ENCODE results near the gene RABGAP1.

DNA sequence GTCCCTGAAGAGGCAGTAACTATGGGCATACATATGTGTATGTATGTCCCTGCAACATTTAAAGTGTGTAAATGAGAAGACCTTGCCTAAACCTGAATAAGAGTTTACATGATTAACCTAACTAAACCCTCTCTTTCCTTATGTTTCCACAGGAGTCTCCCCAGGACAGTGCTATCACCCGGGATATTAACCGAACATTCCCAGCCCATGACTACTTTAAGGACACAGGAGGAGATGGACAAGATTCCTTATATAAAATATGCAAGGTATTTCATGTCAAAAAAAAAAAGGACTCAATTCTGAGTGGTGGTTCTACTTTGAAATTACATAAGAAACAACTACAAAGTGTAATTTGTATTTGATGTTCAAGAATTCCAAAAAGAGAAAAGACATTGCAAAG lies 124.4 kb downstream of the RABGAP1 start:
- no peak for TF ChIP-seq EZH2 (IDR thresholded peaks at IDR 0.05; ENCODE audit: insufficient read depth, poor library complexity, severe bottlenecking)
- no peak for TF ChIP-seq EZH2phosphoT487 (IDR thresholded peaks at IDR 0.05; ENCODE audit: insufficient read depth, low read depth)
